ENCODE measurements around the gene CD82.

DNA sequence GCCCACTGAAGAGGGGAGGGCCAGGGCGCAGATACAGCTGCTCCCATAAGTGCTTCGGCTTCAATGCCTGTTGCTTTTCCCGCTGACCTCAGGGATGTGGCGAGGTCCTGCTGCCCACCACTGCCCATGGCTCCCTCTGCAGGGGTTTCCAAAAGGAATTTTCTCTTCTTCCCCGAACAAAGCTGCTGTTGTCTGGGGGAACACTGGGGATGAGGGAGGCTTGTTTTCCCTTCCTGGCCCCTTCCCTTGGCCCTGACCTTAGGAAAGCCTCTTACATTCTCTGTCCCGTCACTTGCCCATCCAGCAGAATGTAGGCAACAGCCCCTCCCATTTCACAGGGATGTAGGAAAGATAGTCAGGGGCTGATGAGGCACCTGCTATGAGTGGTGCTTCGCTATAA, 34.8 kb downstream of the CD82 start:
- TF ChIP-seq, protein P1, sequence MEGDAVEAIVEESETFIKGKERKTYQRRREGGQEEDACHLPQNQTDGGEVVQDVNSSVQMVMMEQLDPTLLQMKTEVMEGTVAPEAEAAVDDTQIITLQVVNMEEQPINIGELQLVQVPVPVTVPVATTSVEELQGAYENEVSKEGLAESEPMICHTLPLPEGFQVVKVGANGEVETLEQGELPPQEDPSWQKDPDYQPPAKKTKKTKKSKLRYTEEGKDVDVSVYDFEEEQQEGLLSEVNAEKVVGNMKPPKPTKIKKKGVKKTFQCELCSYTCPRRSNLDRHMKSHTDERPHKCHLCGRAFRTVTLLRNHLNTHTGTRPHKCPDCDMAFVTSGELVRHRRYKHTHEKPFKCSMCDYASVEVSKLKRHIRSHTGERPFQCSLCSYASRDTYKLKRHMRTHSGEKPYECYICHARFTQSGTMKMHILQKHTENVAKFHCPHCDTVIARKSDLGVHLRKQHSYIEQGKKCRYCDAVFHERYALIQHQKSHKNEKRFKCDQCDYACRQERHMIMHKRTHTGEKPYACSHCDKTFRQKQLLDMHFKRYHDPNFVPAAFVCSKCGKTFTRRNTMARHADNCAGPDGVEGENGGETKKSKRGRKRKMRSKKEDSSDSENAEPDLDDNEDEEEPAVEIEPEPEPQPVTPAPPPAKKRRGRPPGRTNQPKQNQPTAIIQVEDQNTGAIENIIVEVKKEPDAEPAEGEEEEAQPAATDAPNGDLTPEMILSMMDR (IDR thresholded peaks at IDR 0.05), result no peak
- no peak for TF ChIP-seq EZH2 (IDR thresholded peaks at IDR 0.05; ENCODE audit: borderline replicate concordance, insufficient read depth, low read depth, low read length, poor library complexity, severe bottlenecking)
